ENCODE measurements around the gene ZNF157. TPM values are rescaled to one million over a fixed set of nuclear protein-coding genes. Genes with fewer than 3 reads are reported as not detected.

Gene ZNF157
- total and polyA plus RNA-seq, 10 donors = 0.16 to 1.6 (median 0.46) TPM

DNA sequence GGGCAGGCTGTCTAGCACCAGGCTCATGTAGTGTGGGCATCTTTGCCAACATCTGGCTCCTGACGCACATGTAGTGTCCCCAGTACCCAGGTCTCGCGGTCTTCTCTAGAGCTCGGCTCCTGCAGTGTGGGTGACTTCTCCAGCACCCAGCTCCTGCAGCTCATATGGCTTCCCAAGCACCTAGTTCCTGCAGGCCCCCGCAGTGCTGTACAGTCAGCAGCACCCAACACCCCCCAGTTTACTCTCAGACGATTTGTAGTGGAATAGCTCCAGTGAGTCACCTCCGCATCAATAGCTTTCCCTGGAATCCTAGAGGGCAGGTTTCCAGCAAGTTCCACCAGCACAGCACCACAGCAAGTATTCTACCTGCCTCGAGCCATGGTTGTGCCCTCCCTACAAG is 81.7 kb downstream of the ZNF157 start:
- no peaks in the 10 kb centered on the region for H3K27me3 ChIP-seq (replicated peaks in 1 of 7)
- no peak overlapping the region for H3K27ac ChIP-seq
- H3K36me3 ChIP-seq = peaks cover 0 to 96% (median 45%) of the 10 kb centered on the region in 6 donors
- no peaks in the 10 kb centered on the region for H3K4me1 ChIP-seq
- WGBS, 5 donors = 86 to 100% (median 91%) methylated on average over 5 to 8 of the region's 8 CpGs
- TF ChIP-seq POLR2AphosphoS5 (IDR thresholded peaks at IDR 0.05) (no peak), POLR2A (IDR thresholded peaks at IDR 0.05) (no peak)
- TF ChIP-seq, protein P1, sequence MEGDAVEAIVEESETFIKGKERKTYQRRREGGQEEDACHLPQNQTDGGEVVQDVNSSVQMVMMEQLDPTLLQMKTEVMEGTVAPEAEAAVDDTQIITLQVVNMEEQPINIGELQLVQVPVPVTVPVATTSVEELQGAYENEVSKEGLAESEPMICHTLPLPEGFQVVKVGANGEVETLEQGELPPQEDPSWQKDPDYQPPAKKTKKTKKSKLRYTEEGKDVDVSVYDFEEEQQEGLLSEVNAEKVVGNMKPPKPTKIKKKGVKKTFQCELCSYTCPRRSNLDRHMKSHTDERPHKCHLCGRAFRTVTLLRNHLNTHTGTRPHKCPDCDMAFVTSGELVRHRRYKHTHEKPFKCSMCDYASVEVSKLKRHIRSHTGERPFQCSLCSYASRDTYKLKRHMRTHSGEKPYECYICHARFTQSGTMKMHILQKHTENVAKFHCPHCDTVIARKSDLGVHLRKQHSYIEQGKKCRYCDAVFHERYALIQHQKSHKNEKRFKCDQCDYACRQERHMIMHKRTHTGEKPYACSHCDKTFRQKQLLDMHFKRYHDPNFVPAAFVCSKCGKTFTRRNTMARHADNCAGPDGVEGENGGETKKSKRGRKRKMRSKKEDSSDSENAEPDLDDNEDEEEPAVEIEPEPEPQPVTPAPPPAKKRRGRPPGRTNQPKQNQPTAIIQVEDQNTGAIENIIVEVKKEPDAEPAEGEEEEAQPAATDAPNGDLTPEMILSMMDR (IDR thresholded peaks at IDR 0.05 in 8 of 11, conservative IDR thresholded peaks at IDR 0.05 in 3 of 11) = no peak
- intact Hi-C loops (cut with DNase I; ENCODE audit: low total_unique reads) = no loop called here
- DNase-seq = no peak
- peaks cover 2 to 51% (median 43%) of the 10 kb centered on the region in 8 donors for H3K9me3 ChIP-seq
- H3K4me3 ChIP-seq = no peak overlapping the region

DNA sequence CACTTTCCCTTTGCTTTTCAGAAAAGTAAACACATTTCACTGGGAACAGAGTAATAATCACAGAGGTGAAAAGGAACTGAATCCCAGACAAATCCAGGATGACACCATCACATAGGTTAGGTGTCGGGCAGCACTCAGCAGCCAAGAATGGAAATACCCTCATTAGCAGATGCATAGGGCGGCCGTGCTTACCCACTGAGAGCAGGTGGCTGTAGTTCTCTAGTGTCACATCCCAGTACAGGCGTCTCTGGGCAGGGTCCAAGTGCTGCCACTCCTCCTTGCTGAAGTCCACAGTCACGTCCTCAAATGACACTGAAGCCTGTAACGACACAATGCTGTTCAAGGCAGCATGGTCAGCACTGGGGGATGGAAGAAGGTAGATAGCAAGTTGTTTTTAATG is 85.7 kb downstream of the ZNF157 start:
- H3K36me3 ChIP-seq = peaks cover 0 to 73% (median 31%) of the 10 kb centered on the region in 6 donors
- TF ChIP-seq, protein P1 (IDR thresholded peaks at IDR 0.05 in 8 of 11, conservative IDR thresholded peaks at IDR 0.05 in 3 of 11) = no peak
- no peak for TF ChIP-seq POLR2A (IDR thresholded peaks at IDR 0.05)
- no peak for TF ChIP-seq POLR2AphosphoS5 (IDR thresholded peaks at IDR 0.05)
- no peak for DNase-seq
- H3K9me3 ChIP-seq = peaks cover 0 to 16% (median 6%) of the 10 kb centered on the region in 8 donors
- 78 to 100% (median 94%) methylated on average over 6 of the region's 6 CpGs for WGBS, 5 donors
- intact Hi-C loops (cut with DNase I; ENCODE audit: low total_unique reads) = no loop called here
- H3K27me3 ChIP-seq (replicated peaks in 1 of 7) = no peaks in the 10 kb centered on the region
- no peak overlapping the region for H3K27ac ChIP-seq
- no peak overlapping the region for H3K4me3 ChIP-seq
- H3K4me1 ChIP-seq = no peaks in the 10 kb centered on the region

DNA sequence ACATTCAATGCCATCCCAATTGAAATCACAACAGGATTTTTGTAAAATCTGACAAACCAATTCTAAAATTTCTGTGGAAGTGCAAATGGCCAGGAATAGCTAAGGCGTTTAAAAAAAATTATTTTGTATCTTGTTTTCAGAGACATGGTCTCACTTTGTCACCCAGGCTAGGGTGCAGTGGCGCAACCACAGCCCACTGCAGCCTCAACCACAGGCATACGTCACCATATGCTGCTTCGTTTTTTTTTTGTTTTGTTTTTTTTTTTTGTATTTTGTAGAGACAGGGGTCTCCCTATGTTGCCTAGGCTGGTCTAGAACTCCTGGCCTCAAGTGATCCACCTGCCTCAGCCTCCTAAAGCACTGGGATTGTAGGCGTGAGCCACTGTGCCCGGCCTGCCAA is 88.2 kb downstream of the ZNF157 start:
- no peak for TF ChIP-seq POLR2AphosphoS5 (IDR thresholded peaks at IDR 0.05)
- no peak for TF ChIP-seq POLR2A (IDR thresholded peaks at IDR 0.05)
- TF ChIP-seq, protein P1 (IDR thresholded peaks at IDR 0.05 in 8 of 11, conservative IDR thresholded peaks at IDR 0.05 in 3 of 11) = no peak
- H3K9me3 ChIP-seq = peaks cover 0 to 5% (median 0%) of the 10 kb centered on the region in 8 donors
- no peaks in the 10 kb centered on the region for H3K27me3 ChIP-seq (replicated peaks in 1 of 7)
- no peak overlapping the region for H3K4me3 ChIP-seq
- intact Hi-C loops (cut with DNase I; ENCODE audit: low total_unique reads) = no loop called here
- WGBS, 5 donors = 72 to 88% (median 80%) methylated on average over 6 of the region's 6 CpGs
- H3K36me3 ChIP-seq = peaks cover 0 to 55% (median 14%) of the 10 kb centered on the region in 6 donors
- no peaks in the 10 kb centered on the region for H3K4me1 ChIP-seq
- DNase-seq = no peak
- no peak overlapping the region for H3K27ac ChIP-seq

DNA sequence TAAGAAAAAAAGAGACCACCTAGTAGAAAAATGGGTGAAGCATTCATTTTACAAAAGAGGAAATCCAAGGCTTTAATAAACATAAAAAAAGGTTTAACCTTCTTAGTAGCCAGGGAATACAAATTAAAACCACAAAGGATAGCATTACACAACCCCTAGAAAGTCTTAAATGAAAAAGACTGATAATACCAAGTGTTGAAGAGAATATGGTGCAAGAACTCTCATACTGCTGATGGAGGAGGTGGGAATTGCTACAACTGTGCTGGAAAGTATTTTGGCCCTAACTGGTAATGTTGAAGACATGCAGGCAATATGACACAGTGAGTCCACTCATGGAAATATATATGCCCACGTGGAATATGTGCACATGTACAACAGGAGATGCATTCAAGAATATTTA is 90.2 kb downstream of the ZNF157 start:
- H3K27me3 ChIP-seq (replicated peaks in 1 of 7) = no peaks in the 10 kb centered on the region
- H3K9me3 ChIP-seq = peaks cover 0 to 5% (median 0%) of the 10 kb centered on the region in 8 donors
- H3K4me3 ChIP-seq = no peak overlapping the region
- H3K27ac ChIP-seq = no peak overlapping the region
- H3K4me1 ChIP-seq = no peaks in the 10 kb centered on the region
- 49 to 97% (median 93%) methylated on average over 1 of the region's 1 CpG for WGBS, 5 donors
- H3K36me3 ChIP-seq = peaks cover 0 to 52% (median 3%) of the 10 kb centered on the region in 6 donors
- no peak for DNase-seq
- TF ChIP-seq, protein P1 (IDR thresholded peaks at IDR 0.05 in 8 of 11, conservative IDR thresholded peaks at IDR 0.05 in 3 of 11) = no peak
- TF ChIP-seq POLR2AphosphoS5 (IDR thresholded peaks at IDR 0.05) (no peak), POLR2A (IDR thresholded peaks at IDR 0.05) (no peak)
- intact Hi-C loops (cut with DNase I; ENCODE audit: low total_unique reads) = no loop called here

Small RNA genes lying within 50 kb of the gene (small RNA-seq; reads per million reads assigned to genes)
- gene SNORA11C = 0 to 0.23 (median 0) reads per million in 4 donors

Other genes starting within 250 kb of the ZNF157 start
- gene NDUFB11, start 225.9 kb upstream of the ZNF157 start, total RNA-seq = 10 to 100 TPM; 42.7 to 68.1 (median 51.8) TPM
- 10 to 100 TPM; 52.6 to 88.7 (median 77.5) TPM for gene NDUFB11, start 225.9 kb upstream of the ZNF157 start, polyA plus RNA-seq
- 10 to 100 TPM; 24.5 to 38.4 (median 30.9) TPM for gene RBM10, start 225.4 kb upstream of the ZNF157 start, total RNA-seq
- gene RBM10, start 225.4 kb upstream of the ZNF157 start, polyA plus RNA-seq = 10 to 100 TPM; 21.6 to 34.7 (median 27.7) TPM
- gene UBA1, start 176.7 kb upstream of the ZNF157 start, total RNA-seq = 100 to 1,000 TPM; 172 to 207 (median 194) TPM
- gene UBA1, start 176.7 kb upstream of the ZNF157 start, polyA plus RNA-seq = 10 to 100 TPM; 57.7 to 92.8 (median 88.9) TPM
- gene CDK16, start 151.9 kb upstream of the ZNF157 start, total RNA-seq = 10 to 100 TPM; 51.7 to 75.3 (median 60.0) TPM
- gene CDK16, start 151.9 kb upstream of the ZNF157 start, polyA plus RNA-seq = 10 to 100 TPM; 18.4 to 37.9 (median 28.8) TPM
- 10 to 100 TPM; 46.2 to 91.5 (median 70.9) TPM for gene USP11, start 137.6 kb upstream of the ZNF157 start, total RNA-seq
- gene USP11, start 137.6 kb upstream of the ZNF157 start, polyA plus RNA-seq = 10 to 100 TPM; 19.9 to 35.2 (median 31.5) TPM
- gene ZNF41, start 112.6 kb downstream of the ZNF157 start, total RNA-seq = 10 to 100 TPM; 10.6 to 17.0 (median 13.5) TPM
- gene ZNF41, start 112.6 kb downstream of the ZNF157 start, polyA plus RNA-seq = 1 to 10 TPM; 2.4 to 3.6 (median 3.2) TPM
- gene ARAF, start 190.6 kb downstream of the ZNF157 start, total RNA-seq = 10 to 100 TPM; 54.9 to 88.8 (median 76.9) TPM
- gene ARAF, start 190.6 kb downstream of the ZNF157 start, polyA plus RNA-seq = 10 to 100 TPM; 32.9 to 97.4 (median 81.6) TPM
- gene TIMP1, start 211.9 kb downstream of the ZNF157 start, total RNA-seq = 100 to 1,000 TPM; 137 to 293 (median 188) TPM
- 100 to 1,000 TPM in 2 of 3 donors, 10 to 100 TPM in 1; 86.8 to 220 (median 180) TPM for gene TIMP1, start 211.9 kb downstream of the ZNF157 start, polyA plus RNA-seq
- gene SYN1, start 249.3 kb downstream of the ZNF157 start, total RNA-seq = 1 to 10 TPM in 1 of 7 donors, under 1 TPM in 6; 0.23 to 1.2 (median 0.60) TPM
- under 1 TPM; 0.10 to 0.68 (median 0.61) TPM for gene SYN1, start 249.3 kb downstream of the ZNF157 start, polyA plus RNA-seq